Mesenchymal stem cell (in vitro differentiated cells and primary cell): Measurements from ENCODE around the gene SAA1.
A peak's percentile ranks its signal among the peaks of the same experiment; 100 is the strongest.

Source experiments
- DNase-seq: peaks from one replicate; pipeline ENCODE4 v3.0.0-alpha.2; 2013
- H2AFZ ChIP-seq: one replicate; pipeline ENCODE4 v1.6.1; 2013; ENCODE audit warnings: low read depth, mild to moderate bottlenecking, control low read depth, inconsistent platforms, low read length, moderate library complexity
- H2AK5ac ChIP-seq: 2 replicates; pipeline ENCODE4 v1.6.1; 2013; ENCODE audit warnings: low read length, moderate library complexity, mild to moderate bottlenecking, inconsistent platforms; ENCODE audit not compliant: severe bottlenecking
- H2BK120ac ChIP-seq: one replicate; pipeline ENCODE4 v1.6.1; 2013; ENCODE audit warnings: low read depth, mild to moderate bottlenecking, inconsistent platforms, low read length, moderate library complexity
- H2BK12ac ChIP-seq, 2 experiments: one replicate each; pipeline ENCODE4 v1.6.1; 2013; ENCODE audit warnings: inconsistent platforms in 2 of 2, low read length in 2 of 2, mild to moderate bottlenecking in 2 of 2, moderate library complexity in 2 of 2, control low read depth in 1 of 2
- H2BK15ac ChIP-seq: one replicate; pipeline ENCODE4 v1.6.1; 2013; ENCODE audit warnings: mild to moderate bottlenecking, low read depth, inconsistent platforms; ENCODE audit not compliant: poor library complexity, severe bottlenecking
- H2BK5ac ChIP-seq: 2 replicates; pipeline ENCODE4 v1.6.1; 2013; ENCODE audit warnings: low read depth, mild to moderate bottlenecking, low read length, control low read depth, inconsistent platforms; ENCODE audit not compliant: poor library complexity, severe bottlenecking
- H3K14ac ChIP-seq, 2 experiments: one replicate each; pipeline ENCODE4 v1.6.1; 2013; ENCODE audit warnings: inconsistent platforms in 2 of 2, low read length in 2 of 2, control low read depth in 1 of 2, mild to moderate bottlenecking in 1 of 2, moderate library complexity in 1 of 2
- H3K18ac ChIP-seq, 2 experiments: one replicate each; pipeline ENCODE4 v1.6.1; 2013; ENCODE audit warnings: inconsistent platforms in 2 of 2, low read length in 2 of 2, control low read depth in 1 of 2, low read depth in 1 of 2, mild to moderate bottlenecking in 1 of 2
- H3K23ac ChIP-seq, 2 experiments: one replicate each; pipeline ENCODE4 v1.6.1; 2013; ENCODE audit warnings: inconsistent platforms in 2 of 2, low read length in 2 of 2, mild to moderate bottlenecking in 2 of 2, moderate library complexity in 2 of 2, control low read depth in 1 of 2
- H3K27ac ChIP-seq: 2 replicates; pipeline ENCODE4 v1.5.1; 2013; ENCODE audit warnings: mild to moderate bottlenecking, moderate library complexity, low read length, control low read depth, inconsistent platforms; ENCODE audit not compliant: poor library complexity, severe bottlenecking
- H3K27me3 ChIP-seq, 2 experiments: 2 replicates each; pipeline versions ENCODE4 v1.6.1 to v1.7.0; 2013; ENCODE audit warnings: low read length in 2 of 2, mild to moderate bottlenecking in 2 of 2, moderate library complexity in 2 of 2, control low read depth in 1 of 2, inconsistent platforms in 1 of 2; ENCODE audit not compliant: control insufficient read depth in 1 of 2, insufficient read depth in 1 of 2
- H3K36me3 ChIP-seq, 2 experiments: 2 replicates each; pipeline versions ENCODE4 v1.6.1 to v1.7.0; 2013; ENCODE audit warnings: low read length in 2 of 2, control low read depth in 1 of 2, inconsistent platforms in 1 of 2, low read depth in 1 of 2, mild to moderate bottlenecking in 1 of 2; ENCODE audit not compliant: insufficient read depth in 2 of 2, control insufficient read depth in 1 of 2
- H3K4ac ChIP-seq, 2 experiments: one replicate each; pipeline ENCODE4 v1.6.1; 2013; ENCODE audit warnings: inconsistent platforms in 2 of 2, low read length in 2 of 2, mild to moderate bottlenecking in 2 of 2, moderate library complexity in 2 of 2, control low read depth in 1 of 2, low read depth in 1 of 2
- H3K4me1 ChIP-seq: 2 replicates; pipeline ENCODE4 v1.6.1; 2013; ENCODE audit warnings: low read depth, low read length, control low read depth; ENCODE audit not compliant: control insufficient read depth, insufficient read depth
- H3K4me2 ChIP-seq: 2 replicates; pipeline ENCODE4 v1.6.1; 2013; ENCODE audit warnings: low read length, mild to moderate bottlenecking, inconsistent platforms; ENCODE audit not compliant: poor library complexity, severe bottlenecking
- H3K4me3 ChIP-seq, 2 experiments: 2 replicates each; pipeline versions ENCODE4 v1.5.1 to v1.7.0; 2013; ENCODE audit warnings: low read length in 2 of 2, mild to moderate bottlenecking in 2 of 2, control low read depth in 1 of 2, low read depth in 1 of 2; ENCODE audit not compliant: insufficient read depth in 1 of 2
- H3K79me1 ChIP-seq: replicated peaks from 2 replicates; pipeline ENCODE4 v1.6.1; 2013; ENCODE audit warnings: mild to moderate bottlenecking, control low read depth, low read length, inconsistent platforms; ENCODE audit not compliant: poor library complexity, severe bottlenecking
- H3K9ac ChIP-seq: 2 replicates; pipeline ENCODE4 v1.7.0; 2013; ENCODE audit warnings: mild to moderate bottlenecking, low read length, moderate library complexity
- H3K9me3 ChIP-seq: 2 replicates; pipeline ENCODE4 v1.7.0; 2013; ENCODE audit warnings: mild to moderate bottlenecking, low read length; ENCODE audit not compliant: control insufficient read depth
- H4K8ac ChIP-seq: one replicate; pipeline ENCODE4 v1.6.1; 2013; ENCODE audit warnings: inconsistent platforms, mild to moderate bottlenecking, low read length, moderate library complexity
- H4K91ac ChIP-seq: one replicate; pipeline ENCODE4 v1.6.1; 2013; ENCODE audit warnings: mild to moderate bottlenecking, low read length, inconsistent platforms
- WGBS: methylation state at CpG from one replicate; pipeline ENCODE4 v1.1.7; 2013; ENCODE audit warnings: mixed read lengths; 5-methylcytosine and 5-hydroxymethylcytosine counted together

Gene SAA1

DNA sequence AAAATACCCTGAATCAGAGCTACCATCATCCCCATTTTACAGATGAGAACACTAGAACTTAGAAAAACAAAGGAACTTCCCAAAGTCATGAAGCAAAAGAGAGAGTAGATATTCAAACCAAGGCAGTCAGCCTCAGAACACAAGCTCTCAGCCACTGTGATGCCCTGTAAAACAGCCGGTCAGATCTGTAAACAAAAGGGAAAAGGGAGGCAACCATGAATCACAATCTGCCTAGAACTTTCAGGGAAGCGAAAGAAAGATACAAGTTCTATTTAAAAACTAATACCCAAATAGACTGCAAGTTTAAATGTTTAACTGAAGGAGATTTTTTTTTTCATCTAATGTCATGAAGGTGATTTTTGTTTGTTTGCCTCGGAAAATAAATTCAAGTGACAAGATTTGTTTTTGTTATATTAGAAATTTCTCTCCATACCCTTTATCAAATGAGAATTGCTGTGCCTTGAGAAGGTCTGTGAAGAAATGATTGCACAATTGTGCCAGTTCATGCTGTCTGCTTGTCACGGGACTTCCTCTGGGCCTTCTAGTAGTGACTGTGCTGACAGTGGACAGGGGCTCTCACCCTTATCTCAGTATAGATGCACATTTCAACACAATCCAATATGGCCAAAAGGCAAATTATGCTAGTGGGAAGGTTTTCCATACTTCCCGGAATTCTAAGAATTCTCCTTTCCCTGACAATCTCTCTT, 11.7 kb downstream of the SAA1 start:
- no peak overlapping the region for H3K4ac ChIP-seq
- H2BK120ac ChIP-seq, result no peak overlapping the region
- H2BK15ac ChIP-seq, result no peak overlapping the region
- no peaks in the 10 kb centered on the region for H3K27me3 ChIP-seq
- no peaks in the 10 kb centered on the region for H3K4me1 ChIP-seq
- no peaks in the 10 kb centered on the region for H3K79me1 ChIP-seq
- WGBS, result 86% methylated on average over 4 of the region's 5 CpGs
- H3K14ac ChIP-seq, result no peak overlapping the region
- H3K23ac ChIP-seq, result no peak overlapping the region
- no peak overlapping the region for H3K27ac ChIP-seq
- no peak overlapping the region for H3K9ac ChIP-seq
- H2BK12ac ChIP-seq, result no peak overlapping the region
- H3K36me3 ChIP-seq, result peaks cover 13 to 43% of the 10 kb centered on the region in 2 experiments
- no peak overlapping the region for H3K4me2 ChIP-seq
- no peak overlapping the region for H2BK5ac ChIP-seq
- H3K4me3 ChIP-seq, result no peak overlapping the region
- no peak overlapping the region for H2AFZ ChIP-seq
- H3K9me3 ChIP-seq, result no peaks in the 10 kb centered on the region
- DNase-seq, result peak; percentile 60
- no peak overlapping the region for H2AK5ac ChIP-seq
- no peak overlapping the region for H4K8ac ChIP-seq
- H3K18ac ChIP-seq, result no peak overlapping the region
- H4K91ac ChIP-seq, result no peak overlapping the region

DNA sequence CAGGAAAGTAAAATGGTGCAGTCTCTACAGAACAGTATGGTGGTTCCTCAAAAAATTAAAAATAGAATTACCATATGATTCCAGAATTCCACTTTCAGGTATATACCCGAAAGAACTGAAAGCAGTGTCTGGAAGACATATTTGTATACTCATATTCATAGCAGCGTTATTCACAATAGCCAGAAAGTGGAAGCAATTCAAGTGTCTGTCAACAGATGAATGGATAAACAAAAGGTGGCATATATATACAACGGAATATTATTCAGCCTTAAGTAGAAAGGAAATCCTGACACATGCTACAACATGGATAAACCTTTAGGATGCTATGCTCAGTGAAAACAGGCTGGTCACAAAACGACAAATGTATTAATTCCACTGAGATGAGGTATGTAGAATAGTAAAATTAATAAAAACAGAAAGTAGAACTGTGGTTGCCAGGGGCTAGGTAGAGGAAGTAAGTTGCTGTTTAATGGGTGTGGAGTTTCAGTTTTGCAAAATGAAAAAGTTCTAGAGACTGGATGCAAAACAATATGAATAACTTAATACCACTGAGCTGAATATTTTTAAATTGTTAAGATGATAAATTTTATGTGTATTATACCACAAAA, 14.5 kb downstream of the SAA1 start:
- no peak overlapping the region for H3K4ac ChIP-seq
- H3K23ac ChIP-seq, result no peak overlapping the region
- no peak overlapping the region for H2BK15ac ChIP-seq
- no peak overlapping the region for H2AK5ac ChIP-seq
- no peak overlapping the region for H3K18ac ChIP-seq
- 89% methylated on average over 2 of the region's 4 CpGs for WGBS
- H3K4me3 ChIP-seq, result no peak overlapping the region
- no peak for DNase-seq
- H3K4me2 ChIP-seq, result no peak overlapping the region
- H2BK5ac ChIP-seq, result no peak overlapping the region
- no peaks in the 10 kb centered on the region for H3K9me3 ChIP-seq
- no peak overlapping the region for H3K27ac ChIP-seq
- H3K9ac ChIP-seq, result no peak overlapping the region
- no peak overlapping the region for H3K14ac ChIP-seq
- H2BK12ac ChIP-seq, result no peak overlapping the region
- peaks cover 13 to 68% of the 10 kb centered on the region in 2 experiments for H3K36me3 ChIP-seq
- no peaks in the 10 kb centered on the region for H3K4me1 ChIP-seq
- H4K8ac ChIP-seq, result no peak overlapping the region
- H2AFZ ChIP-seq, result no peak overlapping the region
- H3K79me1 ChIP-seq, result no peaks in the 10 kb centered on the region
- H3K27me3 ChIP-seq, result no peaks in the 10 kb centered on the region
- no peak overlapping the region for H2BK120ac ChIP-seq
- no peak overlapping the region for H4K91ac ChIP-seq

DNA sequence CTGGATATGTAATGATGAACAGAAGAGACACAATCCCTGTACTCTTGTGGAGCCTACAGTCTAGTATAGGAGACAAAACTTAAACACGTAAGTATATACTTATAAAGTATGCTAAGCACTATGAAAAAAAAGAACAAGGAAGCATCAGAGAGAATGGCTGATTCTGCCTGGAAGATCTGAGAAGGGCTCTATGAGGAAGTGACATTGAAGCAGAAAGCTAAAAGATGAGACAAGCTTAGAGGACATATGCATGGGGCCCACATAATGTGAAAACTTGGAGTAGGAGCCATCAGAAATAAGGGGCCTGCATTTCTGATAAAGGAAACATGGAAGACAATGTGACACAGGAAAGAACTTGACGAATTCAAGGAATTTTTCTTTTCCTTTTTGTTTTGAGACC, 16.6 kb downstream of the SAA1 start:
- Histone ChIP-seq H2BK5ac (no peak overlapping the region), H3K23ac (no peak overlapping the region), H2AK5ac (no peak overlapping the region), H3K27me3 (no peaks in the 10 kb centered on the region), H2BK120ac (no peak overlapping the region), H3K4me2 (no peak overlapping the region), H3K27ac (no peak overlapping the region), H2BK15ac (no peak overlapping the region), H3K9me3 (no peaks in the 10 kb centered on the region), H3K9ac (no peak overlapping the region), H3K14ac (no peak overlapping the region), H2BK12ac (no peak overlapping the region), H3K4me1 (no peaks in the 10 kb centered on the region), H3K4ac (no peak overlapping the region), H4K91ac (no peak overlapping the region), H3K4me3 (no peak overlapping the region), H4K8ac (no peak overlapping the region), H3K36me3 (peaks cover 18 to 89% of the 10 kb centered on the region in 2 experiments), H2AFZ (no peak overlapping the region), H3K18ac (no peak overlapping the region), H3K79me1 (peaks cover 1% of the 10 kb centered on the region)
- DNase-seq, result no peak
- 69% methylated on average over 1 of the region's 2 CpGs for WGBS

DNA sequence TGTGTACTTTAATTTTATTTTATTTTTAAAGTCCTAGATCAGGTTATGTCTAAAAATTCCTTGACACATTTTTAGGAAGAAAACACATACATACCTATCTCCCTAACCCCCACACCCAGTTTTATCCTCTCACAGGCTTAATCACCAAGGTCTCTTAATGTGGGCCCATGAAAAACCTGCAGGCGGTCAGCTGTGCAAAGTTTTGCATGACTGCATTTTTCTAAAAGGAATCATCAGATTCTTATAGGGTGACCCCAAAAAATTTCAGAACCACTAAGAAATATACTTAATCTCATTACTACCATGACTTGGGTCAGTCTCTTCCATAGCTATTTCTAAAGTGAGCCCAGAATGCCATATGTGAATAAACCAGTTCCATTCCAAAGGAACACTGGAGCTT, 19.8 kb downstream of the SAA1 start:
- no peak for DNase-seq
- no peak overlapping the region for H3K18ac ChIP-seq
- H3K4me1 ChIP-seq, result no peaks in the 10 kb centered on the region
- H2BK5ac ChIP-seq, result no peak overlapping the region
- no peak overlapping the region for H2AFZ ChIP-seq
- no peak overlapping the region for H3K14ac ChIP-seq
- H3K9ac ChIP-seq, result no peak overlapping the region
- H4K8ac ChIP-seq, result no peak overlapping the region
- 98% methylated on average over 1 of the region's 1 CpG for WGBS
- H3K9me3 ChIP-seq, result no peaks in the 10 kb centered on the region
- no peak overlapping the region for H3K27ac ChIP-seq
- H2AK5ac ChIP-seq, result no peak overlapping the region
- H3K27me3 ChIP-seq, result no peaks in the 10 kb centered on the region
- H2BK15ac ChIP-seq, result no peak overlapping the region
- H3K36me3 ChIP-seq, result peaks cover 20 to 89% of the 10 kb centered on the region in 2 experiments
- no peak overlapping the region for H3K4me3 ChIP-seq
- no peak overlapping the region for H2BK120ac ChIP-seq
- H3K4me2 ChIP-seq, result no peak overlapping the region
- no peak overlapping the region for H3K23ac ChIP-seq
- H3K79me1 ChIP-seq, result peaks cover 1% of the 10 kb centered on the region
- no peak overlapping the region for H4K91ac ChIP-seq
- no peak overlapping the region for H2BK12ac ChIP-seq
- H3K4ac ChIP-seq, result no peak overlapping the region
